Activated naive CD4-positive, alpha-beta T cell treated with anti-CD3 and anti-CD28 coated beads for 36 hours (primary cell): ENCODE results near the gene HDHD2. TPM values are rescaled to one million over a fixed set of nuclear protein-coding genes. Genes with fewer than 3 reads are reported as not detected.
A peak's percentile ranks its signal among the peaks of the same experiment; 100 is the strongest.

ENCODE experiments used
- CTCF ChIA-PET: fragments of 350-600 bp; sonication (Branson Sonifier 250); formaldehyde crosslinking; loops from one replicate; lab custom pipeline; 2021; ENCODE audit warnings: antibody characterized with exemption; lab: Charles Lee
- DNase-seq: peaks from one replicate; pipeline ENCODE4 v3.0.0-alpha.2; 2020
- H3K27ac Mint-ChIP-seq: one replicate; pipeline ENCODE4 v1.8.0; 2021; ENCODE audit warnings: mild to moderate bottlenecking, mixed read lengths
- H3K27me3 Mint-ChIP-seq: one replicate; pipeline ENCODE4 v1.8.0; 2021; ENCODE audit warnings: low read depth, mixed read lengths
- H3K36me3 Mint-ChIP-seq: one replicate; pipeline ENCODE4 v1.8.0; 2021; ENCODE audit warnings: low read depth, mixed read lengths
- H3K4me1 Mint-ChIP-seq: one replicate; pipeline ENCODE4 v1.8.0; 2021; ENCODE audit warnings: low read depth, mixed read lengths
- H3K4me3 Mint-ChIP-seq: one replicate; pipeline ENCODE4 v1.8.0; 2021; ENCODE audit warnings: mild to moderate bottlenecking, moderate library complexity, mixed read lengths
- H3K9me3 Mint-ChIP-seq: one replicate; pipeline ENCODE4 v1.8.0; 2021; ENCODE audit warnings: mixed read lengths
- intact Hi-C: fragments of 100-400 bp; cut with micrococcal nuclease; formaldehyde crosslinking; loops from one replicate; pipeline ENCODE4 v1.15.1; 2023
- total RNA-seq, 2 experiments: library from RNA; stranded (reverse); gene quantifications; one replicate each; pipeline ENCODE4 v1.2.3, GENCODE V29; 2021

Gene HDHD2
- total RNA-seq, 2 experiments from 2014 or later = 32.8 to 33.9 TPM

- Mint-ChIP-seq H3K36me3 (peaks cover 24% of the 10 kb centered on the region), H3K4me1 (peaks cover 14% of the 10 kb centered on the region), H3K9me3 (no peaks in the 10 kb centered on the region), H3K4me3 (no peak overlapping the region), H3K27me3 (no peaks in the 10 kb centered on the region), H3K27ac (no peak overlapping the region)
- CTCF ChIA-PET = no interaction called here
- intact Hi-C loops = no loop called here
- no peak for DNase-seq
Measured at GRCh38 chr18:47143153-47143552, 7.1 kb downstream of the HDHD2 start.

GRCh38 chr18:47141289-47141688 lies 9.0 kb downstream of the HDHD2 start:
- no peak overlapping the region for H3K4me3 Mint-ChIP-seq
- DNase-seq = no peak
- CTCF ChIA-PET = no interaction called here
- peaks cover 11% of the 10 kb centered on the region for H3K4me1 Mint-ChIP-seq
- no peak overlapping the region for H3K27ac Mint-ChIP-seq
- H3K36me3 Mint-ChIP-seq = peaks cover 26% of the 10 kb centered on the region
- intact Hi-C loops = no loop called here
- H3K9me3 Mint-ChIP-seq = no peaks in the 10 kb centered on the region
- no peaks in the 10 kb centered on the region for H3K27me3 Mint-ChIP-seq

- H3K4me3 Mint-ChIP-seq = no peak overlapping the region
- H3K27me3 Mint-ChIP-seq = no peaks in the 10 kb centered on the region
- CTCF ChIA-PET = interaction anchor here (0.6 to 1.5 kb wide), 2 partner anchors 84 to 1367 kb away, joined by 3 to 6 read pairs; no protein-coding TSS in a partner anchor
- intact Hi-C loops = loop anchor here (5.0 kb wide), 2 partner anchors 71 to 869 kb away; no protein-coding TSS in a partner anchor
- H3K4me1 Mint-ChIP-seq = peaks cover 27% of the 10 kb centered on the region
- no peak overlapping the region for H3K27ac Mint-ChIP-seq
- no peak for DNase-seq
- H3K36me3 Mint-ChIP-seq = peaks cover 28% of the 10 kb centered on the region
- H3K9me3 Mint-ChIP-seq = no peaks in the 10 kb centered on the region
Measured at GRCh38 chr18:47121146-47121545, 29.2 kb downstream of the HDHD2 start.

GRCh38 chr18:47120428-47120827 lies 29.9 kb downstream of the HDHD2 start:
- H3K36me3 Mint-ChIP-seq = peaks cover 28% of the 10 kb centered on the region
- H3K4me3 Mint-ChIP-seq = no peak overlapping the region
- peak; percentile 34 for DNase-seq
- CTCF ChIA-PET = interaction anchor here (0.6 to 1.5 kb wide), 2 partner anchors 84 to 1366 kb away, joined by 3 to 6 read pairs; no protein-coding TSS in a partner anchor
- peak overlapping the region; percentile 2 for H3K27ac Mint-ChIP-seq
- intact Hi-C loops = loop anchor here (1.0 to 5.0 kb wide), 4 partner anchors 31 to 868 kb away; no protein-coding TSS in a partner anchor
- no peaks in the 10 kb centered on the region for H3K9me3 Mint-ChIP-seq
- H3K4me1 Mint-ChIP-seq = peaks cover 27% of the 10 kb centered on the region
- no peaks in the 10 kb centered on the region for H3K27me3 Mint-ChIP-seq

GRCh38 chr18:47118981-47119380 lies 31.3 kb downstream of the HDHD2 start:
- no peak overlapping the region for H3K27ac Mint-ChIP-seq
- CTCF ChIA-PET = interaction anchor here (0.9 kb wide), 1 partner anchor 31 kb away, joined by 5 read pairs; the partner anchor contains the start of gene HDHD2
- H3K4me3 Mint-ChIP-seq = no peak overlapping the region
- no peak for DNase-seq
- no peaks in the 10 kb centered on the region for H3K27me3 Mint-ChIP-seq
- H3K4me1 Mint-ChIP-seq = peaks cover 24% of the 10 kb centered on the region
- intact Hi-C loops = no loop called here
- peaks cover 30% of the 10 kb centered on the region for H3K36me3 Mint-ChIP-seq
- no peaks in the 10 kb centered on the region for H3K9me3 Mint-ChIP-seq

GRCh38 chr18:47115205-47115604 lies 35.1 kb downstream of the HDHD2 start:
- H3K27ac Mint-ChIP-seq = no peak overlapping the region
- no peaks in the 10 kb centered on the region for H3K27me3 Mint-ChIP-seq
- intact Hi-C loops = no loop called here
- H3K36me3 Mint-ChIP-seq = peaks cover 31% of the 10 kb centered on the region
- H3K4me3 Mint-ChIP-seq = no peak overlapping the region
- peaks cover 5% of the 10 kb centered on the region for H3K4me1 Mint-ChIP-seq
- DNase-seq = no peak
- no peaks in the 10 kb centered on the region for H3K9me3 Mint-ChIP-seq
- CTCF ChIA-PET = interaction anchor here (1.3 kb wide), 1 partner anchor 16 kb away, joined by 3 read pairs; no protein-coding TSS in a partner anchor

GRCh38 chr18:47113796-47114540 lies 36.3 kb downstream of the HDHD2 start:
- CTCF ChIA-PET = interaction anchor here (0.6 to 2.6 kb wide), 3 partner anchors 90 to 822 kb away, joined by 3 to 12 read pairs (median 3); no protein-coding TSS in a partner anchor
- Mint-ChIP-seq H3K9me3 (no peaks in the 10 kb centered on the region), H3K27me3 (no peaks in the 10 kb centered on the region), H3K36me3 (peaks cover 25% of the 10 kb centered on the region), H3K4me3 (no peak overlapping the region), H3K27ac (no peak overlapping the region), H3K4me1 (no peaks in the 10 kb centered on the region)
- intact Hi-C loops = no loop called here
- DNase-seq = no peak

GRCh38 chr18:47110492-47111274 lies 39.6 kb downstream of the HDHD2 start:
- no peaks in the 10 kb centered on the region for H3K27me3 Mint-ChIP-seq
- no peak overlapping the region for H3K27ac Mint-ChIP-seq
- no peak for DNase-seq
- peaks cover 27% of the 10 kb centered on the region for H3K36me3 Mint-ChIP-seq
- H3K4me1 Mint-ChIP-seq = no peaks in the 10 kb centered on the region
- H3K9me3 Mint-ChIP-seq = no peaks in the 10 kb centered on the region
- CTCF ChIA-PET = interaction anchor here (1.2 to 2.7 kb wide), 3 partner anchors 9 to 94 kb away, joined by 3 to 9 read pairs (median 4); no protein-coding TSS in a partner anchor
- intact Hi-C loops = no loop called here
- H3K4me3 Mint-ChIP-seq = no peak overlapping the region

GRCh38 chr18:47109720-47110119 lies 40.6 kb downstream of the HDHD2 start:
- CTCF ChIA-PET = interaction anchor here (1.2 to 1.4 kb wide), 2 partner anchors 8 to 95 kb away, joined by 3 to 4 read pairs; no protein-coding TSS in a partner anchor
- Mint-ChIP-seq H3K27me3 (no peaks in the 10 kb centered on the region), H3K36me3 (peaks cover 24% of the 10 kb centered on the region), H3K9me3 (no peaks in the 10 kb centered on the region), H3K27ac (no peak overlapping the region), H3K4me3 (no peak overlapping the region), H3K4me1 (no peaks in the 10 kb centered on the region)
- intact Hi-C loops = no loop called here
- no peak for DNase-seq

GRCh38 chr18:47108998-47109405 lies 41.3 kb downstream of the HDHD2 start:
- intact Hi-C loops = no loop called here
- H3K9me3 Mint-ChIP-seq = no peaks in the 10 kb centered on the region
- no peaks in the 10 kb centered on the region for H3K4me1 Mint-ChIP-seq
- H3K27me3 Mint-ChIP-seq = no peaks in the 10 kb centered on the region
- CTCF ChIA-PET = no interaction called here
- H3K4me3 Mint-ChIP-seq = no peak overlapping the region
- no peak overlapping the region for H3K27ac Mint-ChIP-seq
- no peak for DNase-seq
- H3K36me3 Mint-ChIP-seq = peaks cover 23% of the 10 kb centered on the region

GRCh38 chr18:47108373-47108772 lies 41.9 kb downstream of the HDHD2 start:
- Mint-ChIP-seq H3K27ac (no peak overlapping the region), H3K27me3 (no peaks in the 10 kb centered on the region), H3K9me3 (no peaks in the 10 kb centered on the region), H3K36me3 (peaks cover 23% of the 10 kb centered on the region), H3K4me3 (no peak overlapping the region), H3K4me1 (no peaks in the 10 kb centered on the region)
- DNase-seq = no peak
- CTCF ChIA-PET = interaction anchor here (1.6 kb wide), 1 partner anchor 96 kb away, joined by 6 read pairs; no protein-coding TSS in a partner anchor
- intact Hi-C loops = no loop called here
